GM19455 (cell line): ENCODE data around the gene PDPK1.
"Not testable (repeated sequence)": the region's sequence is repeated elsewhere in the genome, so short reads cannot be mapped to it uniquely, and the experiment has no call there.

Experiments used
- ATAC-seq: cut with Tn5 transposase; IDR thresholded peaks from one replicate; pipeline ENCODE4 v1.9.1; 2021; ENCODE audit not compliant: unreplicated experiment

Gene PDPK1

DNA sequence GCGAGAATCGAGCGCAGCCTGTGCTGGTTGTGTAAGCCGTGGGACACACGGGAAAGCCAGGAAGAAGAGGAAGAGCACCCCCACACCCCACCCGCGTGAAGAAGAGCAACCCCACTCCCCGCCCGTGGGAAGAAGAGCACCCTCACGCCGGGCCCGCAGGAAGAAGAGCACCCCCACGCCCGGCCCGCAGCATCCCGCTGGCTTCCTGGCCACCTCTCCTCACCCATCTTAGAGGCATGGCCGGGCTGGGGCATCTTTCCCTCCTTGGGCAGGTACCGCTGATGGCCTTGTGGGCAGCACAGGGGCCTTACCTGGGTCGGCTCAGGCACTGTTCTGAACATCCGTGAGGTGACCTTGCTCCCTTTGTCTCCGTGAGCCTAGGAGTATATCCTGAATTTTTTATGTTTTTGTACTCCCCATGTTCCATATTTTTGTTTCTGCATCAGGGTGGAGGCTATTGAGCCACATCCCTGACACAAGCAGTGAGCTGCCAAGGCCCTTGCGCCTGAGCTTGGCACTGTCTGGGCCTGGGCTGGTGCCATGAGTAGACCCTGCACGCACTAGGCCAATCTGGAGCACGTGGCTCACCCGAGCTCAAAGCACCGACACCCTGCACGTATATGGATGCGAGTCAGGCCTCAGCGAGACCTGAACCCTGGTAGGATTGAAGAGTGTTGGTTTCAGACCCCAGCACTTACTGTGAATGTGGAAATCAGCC, 73.1 kb downstream of the PDPK1 start:
- ATAC-seq = no peak

GRCh38 chr16:2611499-2611862, 73.7 kb downstream of the PDPK1 start:
- no peak for ATAC-seq

GRCh38 chr16:2611877-2612276, 74.1 kb downstream of the PDPK1 start:
- not testable (repeated sequence) for ATAC-seq

DNA sequence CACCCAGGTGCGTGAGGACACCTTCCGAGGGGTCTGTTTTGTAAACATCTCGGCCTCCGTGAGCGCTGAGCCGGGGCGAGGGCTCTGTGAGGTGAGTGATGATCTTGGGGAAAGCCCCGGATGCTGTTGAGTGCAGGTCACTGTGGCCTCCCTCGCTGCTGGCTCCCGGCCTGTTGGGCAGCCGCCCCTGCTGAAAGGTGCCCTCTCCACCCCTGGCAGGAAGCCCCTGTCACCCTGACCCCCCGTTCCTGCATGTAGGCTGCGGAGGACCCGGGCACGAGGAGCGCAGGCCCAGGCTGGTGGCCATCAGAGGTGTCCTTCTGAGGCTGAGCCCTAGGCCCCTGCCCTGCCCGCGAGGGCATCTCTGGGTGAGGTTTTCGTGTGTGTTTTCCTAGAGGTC, 75.4 kb downstream of the PDPK1 start:
- not testable (repeated sequence) for ATAC-seq

DNA sequence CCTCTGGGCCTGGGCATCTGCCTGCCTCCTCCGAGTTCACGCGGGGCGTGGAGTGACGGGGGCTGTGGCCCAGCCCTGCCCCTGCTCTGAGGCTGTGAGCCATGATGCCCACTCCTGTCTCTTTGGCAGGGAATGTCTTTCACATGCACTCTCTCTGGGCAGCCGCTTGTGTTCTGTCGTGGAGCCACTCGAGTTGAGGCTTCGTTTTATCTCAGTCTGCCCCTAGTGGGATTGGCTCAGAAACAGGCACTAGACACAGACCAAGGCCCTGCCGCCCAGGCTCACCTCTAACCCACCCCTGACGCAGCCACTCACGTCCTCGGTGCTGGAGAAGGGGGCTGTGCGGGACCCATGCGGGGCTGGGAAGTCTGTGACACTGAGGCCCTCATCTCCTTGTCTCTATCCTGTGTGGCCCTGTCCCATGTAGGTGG, 77.0 kb downstream of the PDPK1 start:
- ATAC-seq = no peak

GRCh38 chr16:2618964-2619363, 81.1 kb downstream of the PDPK1 start:
- not testable (repeated sequence) for ATAC-seq

DNA sequence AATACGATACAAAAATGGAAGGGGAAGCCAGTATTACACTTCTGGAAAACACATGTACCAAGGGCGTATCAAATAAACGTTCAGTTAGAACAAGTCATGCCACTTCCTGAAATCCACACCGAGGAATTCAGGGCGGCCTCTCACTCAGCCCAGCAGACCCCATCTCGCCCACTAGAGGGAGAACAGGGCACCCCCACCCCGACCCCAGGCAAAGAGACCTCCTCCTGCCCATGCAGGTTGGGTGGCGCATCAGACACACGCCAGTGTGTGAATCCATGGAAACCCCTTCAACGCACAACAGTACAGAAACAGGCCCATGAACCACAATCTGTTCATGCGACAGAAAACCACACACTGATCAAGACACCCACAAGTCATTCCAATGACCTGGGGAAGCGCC, 81.8 kb downstream of the PDPK1 start:
- not testable (repeated sequence) for ATAC-seq

DNA sequence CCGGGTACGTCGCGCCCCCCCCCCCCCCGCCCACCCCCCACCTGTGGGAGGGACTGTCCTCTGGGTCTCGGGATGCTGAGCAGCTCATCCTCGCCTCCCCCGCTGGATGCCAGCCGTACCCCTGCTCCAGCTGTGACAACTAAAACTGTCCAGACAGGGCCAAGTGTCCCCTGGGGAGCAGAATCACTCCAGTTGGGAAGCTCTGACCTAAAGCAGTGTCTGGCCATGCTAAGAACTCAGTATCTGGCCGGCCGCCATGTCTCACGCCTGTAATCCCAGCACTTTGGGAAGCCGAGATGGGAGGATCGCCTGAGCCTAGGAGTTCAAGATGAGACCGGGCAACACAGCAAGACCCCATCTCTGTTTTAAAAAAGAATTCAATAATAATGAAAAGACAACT, 83.0 kb downstream of the PDPK1 start:
- not testable (repeated sequence) for ATAC-seq

DNA sequence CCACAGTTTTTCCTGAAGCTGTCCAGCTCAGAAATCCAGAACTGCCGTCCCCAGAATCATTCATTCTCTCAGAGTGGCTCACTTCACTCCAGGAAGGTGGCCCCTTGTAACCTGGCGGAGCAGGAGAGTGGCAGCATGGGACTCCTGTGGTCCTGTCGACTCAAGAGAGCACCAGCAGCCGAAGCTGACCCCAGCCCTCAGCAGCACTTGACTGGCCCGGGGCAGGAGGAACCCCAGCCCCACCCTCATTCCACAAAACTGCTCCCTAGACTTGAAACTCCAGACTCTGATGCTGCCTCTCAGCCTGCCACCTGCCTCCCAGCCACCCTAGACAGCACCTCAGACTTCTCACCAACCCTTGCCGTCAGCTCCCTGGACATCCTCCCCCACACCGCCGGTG, 83.6 kb downstream of the PDPK1 start:
- not testable (repeated sequence) for ATAC-seq

DNA sequence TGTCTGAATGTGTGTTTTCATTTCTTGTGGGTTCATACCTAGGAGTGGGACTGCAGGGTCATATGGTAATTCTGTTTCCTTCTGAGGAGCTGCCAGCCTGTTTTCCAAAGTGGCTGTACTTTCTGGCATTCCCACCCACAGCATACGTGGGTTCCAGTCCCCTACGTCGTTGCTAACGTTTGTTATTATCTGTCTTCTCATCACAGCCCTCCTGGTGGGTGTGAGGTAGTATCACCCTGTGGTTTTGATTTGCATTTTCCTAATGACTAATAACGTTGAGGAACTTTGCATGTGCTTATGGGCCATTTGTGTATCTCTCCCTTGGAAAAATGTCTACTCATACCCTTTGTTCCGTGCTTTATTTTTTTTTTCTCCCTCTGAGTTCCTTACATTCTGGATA, 89.3 kb downstream of the PDPK1 start:
- not testable (repeated sequence) for ATAC-seq

DNA sequence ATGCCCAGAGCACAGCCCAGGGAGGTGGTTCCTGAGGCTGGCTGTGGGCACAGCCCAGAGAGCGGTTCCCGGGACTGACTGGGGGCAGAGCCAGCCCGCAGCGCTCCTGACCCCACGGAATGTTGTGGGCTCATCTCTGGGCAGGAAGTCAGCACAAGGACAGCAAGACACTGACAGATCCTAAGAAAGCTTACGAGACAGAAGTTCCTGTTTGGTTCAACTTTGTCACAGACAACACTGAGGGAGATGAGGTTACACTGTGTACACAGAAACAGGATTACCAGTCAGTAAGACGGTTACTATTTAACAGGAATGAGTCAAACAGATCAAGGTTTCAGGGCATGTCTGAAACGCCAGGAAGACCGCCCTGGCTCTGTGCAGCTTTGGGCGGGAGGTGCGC, 93.4 kb downstream of the PDPK1 start:
- not testable (repeated sequence) for ATAC-seq

DNA sequence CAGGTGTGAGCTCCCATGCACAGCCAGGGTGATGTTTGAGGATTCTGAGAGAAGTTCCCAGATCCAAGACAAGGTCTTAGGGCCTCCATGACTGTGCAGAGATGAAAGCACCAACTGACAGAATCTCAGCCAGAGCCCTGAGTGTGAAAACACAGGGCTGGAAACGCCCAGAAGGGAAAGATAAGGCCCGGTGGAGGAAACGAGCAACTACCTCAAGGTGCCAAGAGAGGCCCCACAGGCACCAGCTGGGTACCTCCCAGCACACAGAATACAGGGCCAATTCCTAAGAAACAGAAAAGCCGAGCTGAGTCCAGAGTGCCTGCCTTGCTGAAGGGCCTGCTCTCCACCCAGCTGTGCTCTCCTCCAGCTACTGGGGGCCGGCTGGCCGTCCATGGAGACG, 94.5 kb downstream of the PDPK1 start:
- ATAC-seq = not testable (repeated sequence)

DNA sequence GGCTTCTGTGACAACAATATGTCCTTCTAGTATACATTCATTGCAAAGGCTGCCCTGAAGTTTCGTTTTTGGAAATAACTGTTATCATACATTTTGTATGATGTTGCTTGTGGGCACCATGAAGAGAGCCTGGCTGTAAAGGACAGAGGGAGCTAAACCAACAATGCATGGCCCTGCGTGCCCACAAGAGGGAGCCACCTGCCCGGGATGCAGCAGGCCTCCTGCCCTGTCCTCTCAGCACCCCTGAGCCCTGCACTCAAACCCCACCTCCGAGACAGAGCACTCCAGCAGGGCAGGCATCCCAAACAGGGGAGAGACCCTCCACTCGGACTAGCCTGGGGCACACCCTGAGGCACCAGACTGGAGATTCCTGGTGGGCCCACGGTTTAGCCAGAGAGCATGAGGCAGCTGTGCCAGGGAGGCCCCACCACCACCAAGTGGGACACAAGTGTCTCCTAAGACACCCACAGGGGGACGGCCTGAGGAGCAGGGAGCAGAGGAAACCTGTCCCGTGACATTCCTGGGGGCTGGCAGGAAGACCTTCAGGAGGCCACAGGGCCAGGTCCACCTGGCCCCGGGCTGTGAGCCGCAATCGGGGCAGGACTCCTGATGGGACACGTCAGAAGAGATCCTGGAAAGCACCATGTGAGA, 101.4 kb downstream of the PDPK1 start:
- not testable (repeated sequence) for ATAC-seq

DNA sequence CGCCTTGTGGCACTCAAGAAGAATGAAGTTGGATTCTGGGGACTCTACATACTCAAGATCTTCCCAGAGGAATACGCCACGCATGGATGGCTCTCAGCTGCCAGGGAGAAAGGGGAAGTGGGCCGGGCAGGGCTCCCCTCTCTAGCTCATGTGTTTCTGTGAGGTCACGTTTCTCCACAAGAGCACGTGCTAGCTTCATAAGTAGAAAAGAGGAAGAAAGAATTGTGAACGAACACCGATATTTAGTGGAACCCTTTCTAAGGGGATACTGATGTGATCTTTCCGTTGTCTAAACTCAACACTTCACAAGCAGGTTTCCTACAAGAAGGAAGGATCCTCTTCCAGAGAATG, 101.9 kb downstream of the PDPK1 start:
- not testable (repeated sequence) for ATAC-seq

GRCh38 chr16:2642561-2642960, 104.7 kb downstream of the PDPK1 start:
- ATAC-seq = not testable (repeated sequence)

DNA sequence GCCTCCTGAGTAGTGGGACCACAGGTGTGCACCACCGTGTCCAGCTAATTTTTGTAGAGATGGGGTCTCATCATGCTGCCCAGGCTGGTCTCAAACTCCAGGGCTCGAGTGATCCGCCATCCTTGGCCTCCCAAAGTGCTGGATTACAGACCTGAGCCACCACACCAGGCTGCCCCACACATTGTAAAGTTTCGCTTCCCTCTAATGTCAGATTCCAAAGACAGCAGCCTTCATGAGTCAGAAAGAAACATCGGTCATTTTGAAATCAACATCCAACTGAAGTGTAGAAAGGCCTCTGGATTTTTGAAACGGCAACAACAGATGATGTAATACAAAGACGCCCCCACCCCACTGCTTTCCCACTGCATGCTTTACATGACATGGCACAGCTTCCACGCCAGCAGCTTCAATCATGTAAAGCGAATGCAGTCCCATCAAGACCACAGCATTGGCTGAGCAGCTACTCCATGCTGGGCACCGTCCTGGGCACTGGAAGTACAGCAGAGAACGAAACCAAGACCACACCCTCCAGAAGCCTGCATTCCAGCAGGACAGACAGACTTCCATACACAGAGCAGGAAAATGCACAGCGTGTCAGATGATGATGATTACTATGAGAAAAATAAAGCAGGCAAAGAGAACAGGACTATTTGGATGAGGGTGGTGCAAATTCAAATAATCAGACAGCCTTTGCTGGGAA, 107.1 kb downstream of the PDPK1 start:
- not testable (repeated sequence) for ATAC-seq

DNA sequence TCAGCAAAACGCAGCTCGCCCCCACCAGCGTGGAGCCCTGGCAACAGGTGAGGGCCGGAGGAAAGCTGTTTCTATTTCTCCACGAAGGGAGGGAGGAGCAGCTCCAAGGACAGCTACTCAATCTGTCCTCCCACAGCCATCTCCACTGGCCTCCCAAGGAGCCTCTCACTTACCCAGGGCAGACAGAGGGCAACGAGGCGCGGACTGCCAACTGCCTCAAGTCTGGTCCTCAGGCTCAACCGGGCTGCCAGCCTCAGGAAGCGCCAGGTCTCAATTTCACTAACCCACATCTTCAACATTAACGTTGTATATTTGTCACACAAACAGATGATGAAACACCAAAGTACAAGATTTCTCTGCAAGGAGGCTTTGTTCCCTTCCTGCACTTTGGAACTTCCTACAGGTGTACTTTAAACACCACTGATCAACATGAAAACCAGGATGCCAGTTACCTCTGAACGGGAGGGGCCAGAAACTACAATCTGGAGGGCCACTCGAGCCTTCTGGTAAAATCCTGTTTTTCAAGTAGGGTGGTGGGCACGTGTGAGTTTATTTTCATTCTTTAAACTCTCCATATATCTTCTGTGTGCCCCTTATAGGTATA, 113.5 kb downstream of the PDPK1 start:
- not testable (repeated sequence) for ATAC-seq
